WTC11 (cell line): ENCODE data around the gene UVRAG.

Experiments
- CREB1 ChIP-seq: sonication (generic); formaldehyde crosslinking; IDR thresholded peaks from 2 replicates; pipeline ENCODE4 v1.8.0; 2023; ENCODE audit warnings: mild to moderate bottlenecking, missing genetic modification reagents
- FOXJ3 ChIP-seq: sonication (generic); formaldehyde crosslinking; IDR thresholded peaks from 2 replicates; pipeline ENCODE4 v1.9.0; 2021; ENCODE audit warnings: missing genetic modification reagents, mild to moderate bottlenecking, borderline replicate concordance
- FOXK1 ChIP-seq: sonication (generic); formaldehyde crosslinking; IDR thresholded peaks from 2 replicates; pipeline ENCODE4 v1.8.0; 2022; ENCODE audit warnings: mild to moderate bottlenecking, moderate library complexity, missing genetic modification reagents
- GRHL2 ChIP-seq: fragments of 250-450 bp; sonication (Bioruptor Pico); IDR thresholded peaks from 2 replicates; pipeline ENCODE4 v1.8.0; 2022; ENCODE audit warnings: mild to moderate bottlenecking, moderate library complexity; ENCODE audit not compliant: insufficient replicate concordance, severe bottlenecking
- SMAD3 ChIP-seq: sonication (generic); formaldehyde crosslinking; IDR thresholded peaks from 2 replicates; pipeline ENCODE4 v1.8.0; 2022; ENCODE audit warnings: missing genetic modification reagents, mild to moderate bottlenecking, borderline replicate concordance
- ZBTB21 ChIP-seq: sonication (generic); formaldehyde crosslinking; IDR thresholded peaks from 2 replicates; pipeline ENCODE4 v1.8.1; 2023; ENCODE audit warnings: mild to moderate bottlenecking, missing genetic modification reagents, borderline replicate concordance
- ZNF423 ChIP-seq: fragments of 250-450 bp; sonication (Bioruptor Pico); IDR thresholded peaks from 2 replicates; pipeline ENCODE4 v2.1.2; 2022; ENCODE audit warnings: mild to moderate bottlenecking, moderate library complexity
- TF ChIP-seq, protein P1 (sequence below): fragments of 200-600 bp; IDR thresholded peaks from 2 replicates; pipeline ENCODE4 v1.8.0; 2022; ENCODE audit warnings: antibody characterized with exemption
- TF ChIP-seq, protein P2 (sequence below): sonication (generic); formaldehyde crosslinking; conservative IDR thresholded peaks from 2 replicates; pipeline ENCODE4 v1.8.1; 2022; ENCODE audit warnings: mild to moderate bottlenecking, missing genetic modification reagents
- TF ChIP-seq, protein P3 (sequence below): fragments of 250-450 bp; sonication (Bioruptor Pico); conservative IDR thresholded peaks from 2 replicates; pipeline ENCODE4 v1.9.0; 2021; ENCODE audit warnings: mild to moderate bottlenecking
- TF ChIP-seq, protein P4 (sequence below): sonication (generic); formaldehyde crosslinking; IDR thresholded peaks from 2 replicates; pipeline ENCODE4 v1.8.0; 2023; ENCODE audit warnings: mild to moderate bottlenecking, missing genetic modification reagents
- TF ChIP-seq, protein P5 (sequence below): sonication (generic); formaldehyde crosslinking; IDR thresholded peaks from 2 replicates; pipeline ENCODE4 v1.8.0; 2022; ENCODE audit warnings: mild to moderate bottlenecking, missing genetic modification reagents
- TF ChIP-seq, protein P6 (sequence below): sonication (generic); formaldehyde crosslinking; IDR thresholded peaks from 2 replicates; pipeline ENCODE4 v1.8.0; 2022; ENCODE audit warnings: mild to moderate bottlenecking, missing genetic modification reagents
- TF ChIP-seq, protein P7 (sequence below): sonication (generic); formaldehyde crosslinking; IDR thresholded peaks from 2 replicates; pipeline ENCODE4 v1.8.1; 2023; ENCODE audit warnings: mild to moderate bottlenecking, moderate library complexity, missing genetic modification reagents

DNA sequence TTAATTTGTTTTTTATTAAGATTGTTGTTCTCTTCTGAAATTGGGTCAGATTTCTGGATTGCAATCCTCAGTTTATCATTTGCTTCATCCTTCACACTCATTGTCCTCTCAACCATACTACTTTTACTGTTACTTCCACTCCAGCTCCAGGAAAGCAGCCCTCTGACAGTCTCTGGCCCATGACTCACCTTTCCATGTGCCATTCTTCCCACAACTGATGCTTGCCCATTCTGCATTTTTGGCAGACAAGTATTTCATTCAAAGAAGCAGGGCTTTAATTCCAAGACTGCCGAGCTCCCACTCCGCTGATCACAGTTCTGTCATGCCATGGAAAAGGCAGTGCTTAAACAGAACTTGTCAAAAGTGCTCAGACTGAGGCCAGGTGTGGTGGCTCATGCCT lies 252.1 kb downstream of the UVRAG start:
- TF ChIP-seq, protein P1, sequence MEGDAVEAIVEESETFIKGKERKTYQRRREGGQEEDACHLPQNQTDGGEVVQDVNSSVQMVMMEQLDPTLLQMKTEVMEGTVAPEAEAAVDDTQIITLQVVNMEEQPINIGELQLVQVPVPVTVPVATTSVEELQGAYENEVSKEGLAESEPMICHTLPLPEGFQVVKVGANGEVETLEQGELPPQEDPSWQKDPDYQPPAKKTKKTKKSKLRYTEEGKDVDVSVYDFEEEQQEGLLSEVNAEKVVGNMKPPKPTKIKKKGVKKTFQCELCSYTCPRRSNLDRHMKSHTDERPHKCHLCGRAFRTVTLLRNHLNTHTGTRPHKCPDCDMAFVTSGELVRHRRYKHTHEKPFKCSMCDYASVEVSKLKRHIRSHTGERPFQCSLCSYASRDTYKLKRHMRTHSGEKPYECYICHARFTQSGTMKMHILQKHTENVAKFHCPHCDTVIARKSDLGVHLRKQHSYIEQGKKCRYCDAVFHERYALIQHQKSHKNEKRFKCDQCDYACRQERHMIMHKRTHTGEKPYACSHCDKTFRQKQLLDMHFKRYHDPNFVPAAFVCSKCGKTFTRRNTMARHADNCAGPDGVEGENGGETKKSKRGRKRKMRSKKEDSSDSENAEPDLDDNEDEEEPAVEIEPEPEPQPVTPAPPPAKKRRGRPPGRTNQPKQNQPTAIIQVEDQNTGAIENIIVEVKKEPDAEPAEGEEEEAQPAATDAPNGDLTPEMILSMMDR = no peak
- no peak for TF ChIP-seq CREB1 (CRISPR knock-in tag)
- TF ChIP-seq SMAD3 (CRISPR knock-in tag) = no peak
- no peak for TF ChIP-seq ZBTB21 (CRISPR knock-in tag)
- TF ChIP-seq, protein P2, sequence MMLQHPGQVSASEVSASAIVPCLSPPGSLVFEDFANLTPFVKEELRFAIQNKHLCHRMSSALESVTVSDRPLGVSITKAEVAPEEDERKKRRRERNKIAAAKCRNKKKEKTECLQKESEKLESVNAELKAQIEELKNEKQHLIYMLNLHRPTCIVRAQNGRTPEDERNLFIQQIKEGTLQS (CRISPR knock-in tag) = no peak
- no peak for TF ChIP-seq ZNF423 (CRISPR knock-in tag)
- TF ChIP-seq, protein P3, sequence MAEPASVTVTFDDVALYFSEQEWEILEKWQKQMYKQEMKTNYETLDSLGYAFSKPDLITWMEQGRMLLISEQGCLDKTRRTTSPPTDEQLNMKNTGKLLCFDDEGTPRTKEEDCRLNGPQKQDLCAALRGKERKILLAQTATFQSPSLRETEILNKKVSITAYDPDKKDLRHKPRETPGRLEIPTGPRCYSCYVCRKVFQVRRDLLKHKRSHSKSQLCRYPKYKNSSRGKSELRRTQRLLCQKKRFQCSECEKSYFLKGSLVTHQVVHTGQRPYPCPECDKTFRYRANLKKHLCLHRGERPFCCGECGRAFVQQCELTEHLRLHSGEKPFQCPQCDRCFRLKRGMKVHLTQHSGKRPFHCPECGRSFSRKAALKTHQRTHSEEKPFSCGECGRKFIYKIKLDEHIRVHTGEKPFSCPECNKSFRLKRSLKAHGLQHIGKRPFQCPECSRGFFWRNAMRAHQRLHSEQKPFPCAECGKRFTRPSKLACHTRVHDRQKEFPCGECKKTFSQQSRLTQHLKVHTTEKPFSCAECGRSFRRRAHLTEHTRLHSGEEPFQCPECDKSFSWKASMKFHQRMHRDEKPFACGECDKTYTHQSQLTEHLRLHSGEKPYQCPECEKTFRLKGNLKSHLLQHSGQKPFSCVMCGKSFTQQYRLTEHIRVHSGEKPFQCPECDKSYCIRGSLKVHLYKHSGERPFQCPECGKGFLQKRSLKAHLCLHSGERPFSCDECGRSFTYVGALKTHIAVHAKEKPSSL (CRISPR knock-in tag) = no peak
- TF ChIP-seq, protein P4, sequence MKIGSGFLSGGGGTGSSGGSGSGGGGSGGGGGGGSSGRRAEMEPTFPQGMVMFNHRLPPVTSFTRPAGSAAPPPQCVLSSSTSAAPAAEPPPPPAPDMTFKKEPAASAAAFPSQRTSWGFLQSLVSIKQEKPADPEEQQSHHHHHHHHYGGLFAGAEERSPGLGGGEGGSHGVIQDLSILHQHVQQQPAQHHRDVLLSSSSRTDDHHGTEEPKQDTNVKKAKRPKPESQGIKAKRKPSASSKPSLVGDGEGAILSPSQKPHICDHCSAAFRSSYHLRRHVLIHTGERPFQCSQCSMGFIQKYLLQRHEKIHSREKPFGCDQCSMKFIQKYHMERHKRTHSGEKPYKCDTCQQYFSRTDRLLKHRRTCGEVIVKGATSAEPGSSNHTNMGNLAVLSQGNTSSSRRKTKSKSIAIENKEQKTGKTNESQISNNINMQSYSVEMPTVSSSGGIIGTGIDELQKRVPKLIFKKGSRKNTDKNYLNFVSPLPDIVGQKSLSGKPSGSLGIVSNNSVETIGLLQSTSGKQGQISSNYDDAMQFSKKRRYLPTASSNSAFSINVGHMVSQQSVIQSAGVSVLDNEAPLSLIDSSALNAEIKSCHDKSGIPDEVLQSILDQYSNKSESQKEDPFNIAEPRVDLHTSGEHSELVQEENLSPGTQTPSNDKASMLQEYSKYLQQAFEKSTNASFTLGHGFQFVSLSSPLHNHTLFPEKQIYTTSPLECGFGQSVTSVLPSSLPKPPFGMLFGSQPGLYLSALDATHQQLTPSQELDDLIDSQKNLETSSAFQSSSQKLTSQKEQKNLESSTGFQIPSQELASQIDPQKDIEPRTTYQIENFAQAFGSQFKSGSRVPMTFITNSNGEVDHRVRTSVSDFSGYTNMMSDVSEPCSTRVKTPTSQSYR (CRISPR knock-in tag) = no peak
- TF ChIP-seq GRHL2 (CRISPR knock-in tag) = no peak
- TF ChIP-seq, protein P5, sequence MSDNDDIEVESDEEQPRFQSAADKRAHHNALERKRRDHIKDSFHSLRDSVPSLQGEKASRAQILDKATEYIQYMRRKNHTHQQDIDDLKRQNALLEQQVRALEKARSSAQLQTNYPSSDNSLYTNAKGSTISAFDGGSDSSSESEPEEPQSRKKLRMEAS = no peak
- TF ChIP-seq, protein P6, sequence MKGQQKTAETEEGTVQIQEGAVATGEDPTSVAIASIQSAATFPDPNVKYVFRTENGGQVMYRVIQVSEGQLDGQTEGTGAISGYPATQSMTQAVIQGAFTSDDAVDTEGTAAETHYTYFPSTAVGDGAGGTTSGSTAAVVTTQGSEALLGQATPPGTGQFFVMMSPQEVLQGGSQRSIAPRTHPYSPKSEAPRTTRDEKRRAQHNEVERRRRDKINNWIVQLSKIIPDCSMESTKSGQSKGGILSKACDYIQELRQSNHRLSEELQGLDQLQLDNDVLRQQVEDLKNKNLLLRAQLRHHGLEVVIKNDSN (CRISPR knock-in tag) = no peak
- TF ChIP-seq, protein P7, sequence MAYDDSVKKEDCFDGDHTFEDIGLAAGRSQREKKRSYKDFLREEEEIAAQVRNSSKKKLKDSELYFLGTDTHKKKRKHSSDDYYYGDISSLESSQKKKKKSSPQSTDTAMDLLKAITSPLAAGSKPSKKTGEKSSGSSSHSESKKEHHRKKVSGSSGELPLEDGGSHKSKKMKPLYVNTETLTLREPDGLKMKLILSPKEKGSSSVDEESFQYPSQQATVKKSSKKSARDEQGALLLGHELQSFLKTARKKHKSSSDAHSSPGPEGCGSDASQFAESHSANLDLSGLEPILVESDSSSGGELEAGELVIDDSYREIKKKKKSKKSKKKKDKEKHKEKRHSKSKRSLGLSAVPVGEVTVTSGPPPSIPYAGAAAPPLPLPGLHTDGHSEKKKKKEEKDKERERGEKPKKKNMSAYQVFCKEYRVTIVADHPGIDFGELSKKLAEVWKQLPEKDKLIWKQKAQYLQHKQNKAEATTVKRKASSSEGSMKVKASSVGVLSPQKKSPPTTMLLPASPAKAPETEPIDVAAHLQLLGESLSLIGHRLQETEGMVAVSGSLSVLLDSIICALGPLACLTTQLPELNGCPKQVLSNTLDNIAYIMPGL = no peak
- no peak for TF ChIP-seq FOXK1
- no peak for TF ChIP-seq FOXJ3
